ENCODE measurements around the gene CMIP.

CMIP gene

GRCh38 chr16:81554979-81555378 is 110.4 kb downstream of the CMIP start:
- H3K27ac ChIP-seq (ENCODE audit: low read length): peak overlapping the region; percentile 61
- H3K4me1 ChIP-seq (ENCODE audit: control insufficient read depth in 1 of 2, insufficient read depth in 2 of 2, low read length in 2 of 2): peaks cover 27 to 32% of the 10 kb centered on the region in 2 donors
- no peak overlapping the region for H3K4me3 ChIP-seq (ENCODE audit: low read depth in 1 of 2, low read length in 2 of 2)

GRCh38 chr16:81555660-81556059 is 111.1 kb downstream of the CMIP start:
- Histone ChIP-seq H3K4me1 (ENCODE audit: control insufficient read depth in 1 of 2, insufficient read depth in 2 of 2, low read length in 2 of 2) (peaks cover 27 to 32% of the 10 kb centered on the region in 2 donors), H3K27ac (ENCODE audit: low read length) (no peak overlapping the region)

More at GRCh38 chr16:81554979-81555378, 110.4 kb downstream of the CMIP start:
- H3K9me3 ChIP-seq (ENCODE audit: control insufficient read depth in 1 of 2, low read length in 2 of 2): no peaks in the 10 kb centered on the region
- H3K36me3 ChIP-seq (ENCODE audit: control insufficient read depth in 1 of 2, insufficient read depth in 2 of 2, low read length in 2 of 2): no peaks in the 10 kb centered on the region
- H3K27me3 ChIP-seq (ENCODE audit: low read depth, low read length): no peaks in the 10 kb centered on the region

GRCh38 chr16:81556715-81557284 is 112.2 kb downstream of the CMIP start:
- Histone ChIP-seq H3K9me3 (ENCODE audit: control insufficient read depth in 1 of 2, low read length in 2 of 2) (no peaks in the 10 kb centered on the region), H3K36me3 (ENCODE audit: control insufficient read depth in 1 of 2, insufficient read depth in 2 of 2, low read length in 2 of 2) (no peaks in the 10 kb centered on the region), H3K4me3 (ENCODE audit: low read depth in 1 of 2, low read length in 2 of 2) (no peak overlapping the region), H3K27ac (ENCODE audit: low read length) (no peak overlapping the region), H3K4me1 (ENCODE audit: control insufficient read depth in 1 of 2, insufficient read depth in 2 of 2, low read length in 2 of 2) (peaks cover 19 to 30% of the 10 kb centered on the region in 2 donors), H3K27me3 (ENCODE audit: low read depth, low read length) (no peaks in the 10 kb centered on the region)

More at GRCh38 chr16:81555660-81556059, 111.1 kb downstream of the CMIP start:
- H3K27me3 ChIP-seq (ENCODE audit: low read depth, low read length): no peaks in the 10 kb centered on the region
- H3K36me3 ChIP-seq (ENCODE audit: control insufficient read depth in 1 of 2, insufficient read depth in 2 of 2, low read length in 2 of 2): no peaks in the 10 kb centered on the region
- no peak overlapping the region for H3K4me3 ChIP-seq (ENCODE audit: low read depth in 1 of 2, low read length in 2 of 2)
- no peaks in the 10 kb centered on the region for H3K9me3 ChIP-seq (ENCODE audit: control insufficient read depth in 1 of 2, low read length in 2 of 2)

GRCh38 chr16:81558077-81558443 is 113.5 kb downstream of the CMIP start:
- Histone ChIP-seq H3K4me3 (ENCODE audit: low read depth in 1 of 2, low read length in 2 of 2) (no peak overlapping the region), H3K27me3 (ENCODE audit: low read depth, low read length) (no peaks in the 10 kb centered on the region), H3K27ac (ENCODE audit: low read length) (peak overlapping the region; percentile 52), H3K9me3 (ENCODE audit: control insufficient read depth in 1 of 2, low read length in 2 of 2) (no peaks in the 10 kb centered on the region), H3K4me1 (ENCODE audit: control insufficient read depth in 1 of 2, insufficient read depth in 2 of 2, low read length in 2 of 2) (peaks cover 12 to 23% of the 10 kb centered on the region in 2 donors), H3K36me3 (ENCODE audit: control insufficient read depth in 1 of 2, insufficient read depth in 2 of 2, low read length in 2 of 2) (no peaks in the 10 kb centered on the region)

GRCh38 chr16:81558444-81559175 is 114.0 kb downstream of the CMIP start:
- no peaks in the 10 kb centered on the region for H3K36me3 ChIP-seq (ENCODE audit: control insufficient read depth in 1 of 2, insufficient read depth in 2 of 2, low read length in 2 of 2)
- no peaks in the 10 kb centered on the region for H3K9me3 ChIP-seq (ENCODE audit: control insufficient read depth in 1 of 2, low read length in 2 of 2)
- no peaks in the 10 kb centered on the region for H3K27me3 ChIP-seq (ENCODE audit: low read depth, low read length)
- no peak overlapping the region for H3K4me3 ChIP-seq (ENCODE audit: low read depth in 1 of 2, low read length in 2 of 2)
- peaks cover 8 to 18% of the 10 kb centered on the region in 2 donors for H3K4me1 ChIP-seq (ENCODE audit: control insufficient read depth in 1 of 2, insufficient read depth in 2 of 2, low read length in 2 of 2)
- peak overlapping the region; percentile 71 for H3K27ac ChIP-seq (ENCODE audit: low read length)

- H3K27me3 ChIP-seq (ENCODE audit: low read depth, low read length): no peaks in the 10 kb centered on the region
- no peak overlapping the region for H3K27ac ChIP-seq (ENCODE audit: low read length)
- H3K9me3 ChIP-seq (ENCODE audit: control insufficient read depth in 1 of 2, low read length in 2 of 2): no peaks in the 10 kb centered on the region
- H3K4me1 ChIP-seq (ENCODE audit: control insufficient read depth in 1 of 2, insufficient read depth in 2 of 2, low read length in 2 of 2): peaks cover 8 to 9% of the 10 kb centered on the region in 2 donors
- H3K4me3 ChIP-seq (ENCODE audit: low read depth in 1 of 2, low read length in 2 of 2): no peak overlapping the region
- H3K36me3 ChIP-seq (ENCODE audit: control insufficient read depth in 1 of 2, insufficient read depth in 2 of 2, low read length in 2 of 2): no peaks in the 10 kb centered on the region
These were observed 116.5 kb downstream of the CMIP start for GRCh38 chr16:81560979-81561657.

GRCh38 chr16:81562174-81562849 is 117.7 kb downstream of the CMIP start:
- no peak overlapping the region for H3K4me3 ChIP-seq (ENCODE audit: low read depth in 1 of 2, low read length in 2 of 2)
- H3K36me3 ChIP-seq (ENCODE audit: control insufficient read depth in 1 of 2, insufficient read depth in 2 of 2, low read length in 2 of 2): no peaks in the 10 kb centered on the region
- peaks cover 8 to 9% of the 10 kb centered on the region in 2 donors for H3K4me1 ChIP-seq (ENCODE audit: control insufficient read depth in 1 of 2, insufficient read depth in 2 of 2, low read length in 2 of 2)
- H3K9me3 ChIP-seq (ENCODE audit: control insufficient read depth in 1 of 2, low read length in 2 of 2): no peaks in the 10 kb centered on the region
- no peak overlapping the region for H3K27ac ChIP-seq (ENCODE audit: low read length)
- no peaks in the 10 kb centered on the region for H3K27me3 ChIP-seq (ENCODE audit: low read depth, low read length)

GRCh38 chr16:81562926-81563325 is 118.3 kb downstream of the CMIP start:
- no peaks in the 10 kb centered on the region for H3K27me3 ChIP-seq (ENCODE audit: low read depth, low read length)
- H3K36me3 ChIP-seq (ENCODE audit: control insufficient read depth in 1 of 2, insufficient read depth in 2 of 2, low read length in 2 of 2): no peaks in the 10 kb centered on the region
- H3K27ac ChIP-seq (ENCODE audit: low read length): no peak overlapping the region
- H3K4me3 ChIP-seq (ENCODE audit: low read depth in 1 of 2, low read length in 2 of 2): no peak overlapping the region
- H3K9me3 ChIP-seq (ENCODE audit: control insufficient read depth in 1 of 2, low read length in 2 of 2): no peaks in the 10 kb centered on the region
- H3K4me1 ChIP-seq (ENCODE audit: control insufficient read depth in 1 of 2, insufficient read depth in 2 of 2, low read length in 2 of 2): peaks cover 8 to 9% of the 10 kb centered on the region in 2 donors

- no peaks in the 10 kb centered on the region for H3K36me3 ChIP-seq (ENCODE audit: control insufficient read depth in 1 of 2, insufficient read depth in 2 of 2, low read length in 2 of 2)
- H3K4me1 ChIP-seq (ENCODE audit: control insufficient read depth in 1 of 2, insufficient read depth in 2 of 2, low read length in 2 of 2): peaks cover 0 to 13% of the 10 kb centered on the region in 2 donors
- H3K4me3 ChIP-seq (ENCODE audit: low read depth in 1 of 2, low read length in 2 of 2): no peak overlapping the region
- no peak overlapping the region for H3K27ac ChIP-seq (ENCODE audit: low read length)
- H3K9me3 ChIP-seq (ENCODE audit: control insufficient read depth in 1 of 2, low read length in 2 of 2): no peaks in the 10 kb centered on the region
- no peaks in the 10 kb centered on the region for H3K27me3 ChIP-seq (ENCODE audit: low read depth, low read length)
These were observed 119.9 kb downstream of the CMIP start for GRCh38 chr16:81564421-81564911.

- no peaks in the 10 kb centered on the region for H3K36me3 ChIP-seq (ENCODE audit: control insufficient read depth in 1 of 2, insufficient read depth in 2 of 2, low read length in 2 of 2)
- no peak overlapping the region for H3K4me3 ChIP-seq (ENCODE audit: low read depth in 1 of 2, low read length in 2 of 2)
- no peaks in the 10 kb centered on the region for H3K27me3 ChIP-seq (ENCODE audit: low read depth, low read length)
- H3K9me3 ChIP-seq (ENCODE audit: control insufficient read depth in 1 of 2, low read length in 2 of 2): no peaks in the 10 kb centered on the region
- no peak overlapping the region for H3K27ac ChIP-seq (ENCODE audit: low read length)
- H3K4me1 ChIP-seq (ENCODE audit: control insufficient read depth in 1 of 2, insufficient read depth in 2 of 2, low read length in 2 of 2): peaks cover 0 to 13% of the 10 kb centered on the region in 2 donors
These were observed 120.9 kb downstream of the CMIP start for GRCh38 chr16:81565321-81566028.

Data from muscle layer of duodenum (tissue), 2 donors.